Peyer's patch (tissue), 4 donors: ENCODE data around the gene OR2AT4. TPM values are rescaled to one million over a fixed set of nuclear protein-coding genes. Genes with fewer than 3 reads are reported as not detected.

Experiments used
- DNase-seq, 3 donors: peaks; one replicate each; pipeline ENCODE4 v3.0.0-alpha.2; 2017 to 2019
- H3K27ac ChIP-seq, 4 donors: fragments of 200-600 bp; sonication (generic); one replicate each; pipeline ENCODE4 v1.5.1; 2016 to 2019
- H3K27me3 ChIP-seq, 2 donors: fragments of 200-600 bp; sonication (generic); one replicate each; pipeline ENCODE4 v1.5.1; 2019
- H3K36me3 ChIP-seq, 3 donors: fragments of 200-600 bp; sonication (generic); one replicate each; pipeline ENCODE4 v1.5.1; 2016 to 2019
- H3K4me1 ChIP-seq, 4 donors: fragments of 200-600 bp; sonication (generic); one replicate each; pipeline ENCODE4 v1.5.1; 2016 to 2019
- H3K4me3 ChIP-seq, 4 donors: fragments of 200-600 bp; sonication (generic); 1 replicate in 3 of 4; 2 replicates in 1 of 4; pipeline ENCODE4 v1.5.1; 2016 to 2019; ENCODE audit warnings: mild to moderate bottlenecking in 1 of 4
- H3K9me3 ChIP-seq, 4 donors: fragments of 200-600 bp; sonication (generic); one replicate each; pipeline ENCODE4 v1.5.1; 2016 to 2019; ENCODE audit warnings: mild to moderate bottlenecking in 1 of 4
- POLR2A ChIP-seq, 2 donors: fragments of 450-650 bp; IDR thresholded peaks; one replicate each; pipeline ENCODE4 v1.5.1; 2017; ENCODE audit warnings: antibody characterized with exemption in 2 of 2, mild to moderate bottlenecking in 2 of 2, moderate library complexity in 2 of 2
- total RNA-seq, 4 donors: library from RNA; depleted of rRNA; stranded (reverse); fragments of >200 nt; gene quantifications; one replicate each; pipeline ENCODE4 v1.1.0, GENCODE V29; 2016
- TF ChIP-seq, protein P1 (sequence below), 6 experiments: fragments of 450-650 bp in 4 of 6; fragments of 200-600 bp in 2 of 6; sonication (generic) in 1 of 6; IDR thresholded peaks; one replicate each; pipeline ENCODE4 v1.5.1; 2017 to 2019; ENCODE audit warnings: antibody characterized with exemption in 6 of 6, mild to moderate bottlenecking in 3 of 6, moderate library complexity in 1 of 6

Gene OR2AT4
- total RNA-seq, 4 donors from 2014 or later = not detected

GRCh38 chr11:75068993-75069392 is 27.7 kb downstream of the OR2AT4 start:
- Histone ChIP-seq H3K4me1 (no peaks in the 10 kb centered on the region), H3K36me3 (no peaks in the 10 kb centered on the region), H3K27ac (no peak overlapping the region), H3K27me3 (no peaks in the 10 kb centered on the region), H3K9me3 (no peaks in the 10 kb centered on the region), H3K4me3 (no peak overlapping the region)
- DNase-seq = no peak
- TF ChIP-seq POLR2A (IDR thresholded peaks at IDR 0.05) = no peak
- TF ChIP-seq, protein P1, sequence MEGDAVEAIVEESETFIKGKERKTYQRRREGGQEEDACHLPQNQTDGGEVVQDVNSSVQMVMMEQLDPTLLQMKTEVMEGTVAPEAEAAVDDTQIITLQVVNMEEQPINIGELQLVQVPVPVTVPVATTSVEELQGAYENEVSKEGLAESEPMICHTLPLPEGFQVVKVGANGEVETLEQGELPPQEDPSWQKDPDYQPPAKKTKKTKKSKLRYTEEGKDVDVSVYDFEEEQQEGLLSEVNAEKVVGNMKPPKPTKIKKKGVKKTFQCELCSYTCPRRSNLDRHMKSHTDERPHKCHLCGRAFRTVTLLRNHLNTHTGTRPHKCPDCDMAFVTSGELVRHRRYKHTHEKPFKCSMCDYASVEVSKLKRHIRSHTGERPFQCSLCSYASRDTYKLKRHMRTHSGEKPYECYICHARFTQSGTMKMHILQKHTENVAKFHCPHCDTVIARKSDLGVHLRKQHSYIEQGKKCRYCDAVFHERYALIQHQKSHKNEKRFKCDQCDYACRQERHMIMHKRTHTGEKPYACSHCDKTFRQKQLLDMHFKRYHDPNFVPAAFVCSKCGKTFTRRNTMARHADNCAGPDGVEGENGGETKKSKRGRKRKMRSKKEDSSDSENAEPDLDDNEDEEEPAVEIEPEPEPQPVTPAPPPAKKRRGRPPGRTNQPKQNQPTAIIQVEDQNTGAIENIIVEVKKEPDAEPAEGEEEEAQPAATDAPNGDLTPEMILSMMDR (IDR thresholded peaks at IDR 0.05) = no peak

DNA sequence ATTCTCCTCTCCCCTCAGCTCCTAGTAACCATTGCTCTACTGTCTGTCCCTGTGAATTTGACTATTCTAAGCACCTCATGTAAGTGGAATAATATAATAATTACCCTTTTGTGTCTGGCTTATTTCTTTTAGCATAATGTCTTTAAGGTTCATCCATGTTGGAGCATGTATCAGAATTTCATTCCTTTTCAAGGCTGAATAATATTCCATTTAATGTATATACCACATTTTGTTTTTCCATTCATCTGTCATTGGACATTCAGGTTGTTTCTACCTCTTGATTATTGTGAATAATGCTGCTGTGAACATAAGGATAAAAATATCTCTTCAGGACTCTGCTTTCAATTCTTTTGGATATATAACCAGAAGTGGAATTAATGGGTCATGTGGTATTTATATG is 28.1 kb downstream of the OR2AT4 start:
- TF ChIP-seq, protein P1 (IDR thresholded peaks at IDR 0.05) = no peak
- no peak for TF ChIP-seq POLR2A (IDR thresholded peaks at IDR 0.05)
- no peak overlapping the region for H3K27ac ChIP-seq
- no peak overlapping the region for H3K4me3 ChIP-seq
- H3K4me1 ChIP-seq = no peaks in the 10 kb centered on the region
- no peaks in the 10 kb centered on the region for H3K27me3 ChIP-seq
- no peak for DNase-seq
- H3K36me3 ChIP-seq = no peaks in the 10 kb centered on the region
- no peaks in the 10 kb centered on the region for H3K9me3 ChIP-seq

GRCh38 chr11:75066061-75066460 is 30.6 kb downstream of the OR2AT4 start:
- no peaks in the 10 kb centered on the region for H3K36me3 ChIP-seq
- no peaks in the 10 kb centered on the region for H3K27me3 ChIP-seq
- no peak for TF ChIP-seq POLR2A (IDR thresholded peaks at IDR 0.05)
- TF ChIP-seq, protein P1 (IDR thresholded peaks at IDR 0.05) = no peak
- no peak for DNase-seq
- H3K27ac ChIP-seq = no peak overlapping the region
- H3K9me3 ChIP-seq = no peaks in the 10 kb centered on the region
- H3K4me1 ChIP-seq = no peaks in the 10 kb centered on the region
- no peak overlapping the region for H3K4me3 ChIP-seq

DNA sequence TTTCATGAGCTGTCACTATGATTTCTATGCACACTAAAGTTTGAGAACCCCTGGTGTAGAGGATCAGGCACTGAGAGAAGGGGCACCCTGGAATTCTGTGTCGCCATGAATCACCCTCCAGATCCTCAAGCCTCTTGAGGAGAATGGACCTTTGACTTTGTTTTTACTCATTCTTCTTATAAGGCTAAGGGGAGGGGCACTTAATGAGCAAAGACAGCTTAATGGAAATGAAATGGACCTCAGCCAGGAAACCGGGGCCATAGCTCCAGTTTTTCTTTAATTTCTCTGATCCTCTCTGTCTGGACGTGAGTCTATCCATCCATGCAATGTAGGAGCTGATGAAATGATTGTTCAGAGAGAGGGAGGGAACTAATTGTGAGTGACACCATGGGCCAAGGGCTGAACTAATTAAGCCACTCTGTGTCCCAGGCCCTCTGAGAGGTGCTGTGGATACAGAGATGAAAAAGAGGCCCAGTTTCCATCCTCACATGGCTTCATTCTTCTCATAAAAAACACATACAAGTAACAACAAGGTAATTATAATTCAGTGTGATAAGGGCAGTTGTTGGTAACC is 32.8 kb downstream of the OR2AT4 start:
- Histone ChIP-seq H3K9me3 (no peaks in the 10 kb centered on the region), H3K27me3 (no peaks in the 10 kb centered on the region), H3K36me3 (no peaks in the 10 kb centered on the region), H3K4me3 (no peak overlapping the region), H3K27ac (no peak overlapping the region), H3K4me1 (no peaks in the 10 kb centered on the region)
- no peak for DNase-seq
- TF ChIP-seq, protein P1 (IDR thresholded peaks at IDR 0.05) = no peak
- TF ChIP-seq POLR2A (IDR thresholded peaks at IDR 0.05) = no peak

DNA sequence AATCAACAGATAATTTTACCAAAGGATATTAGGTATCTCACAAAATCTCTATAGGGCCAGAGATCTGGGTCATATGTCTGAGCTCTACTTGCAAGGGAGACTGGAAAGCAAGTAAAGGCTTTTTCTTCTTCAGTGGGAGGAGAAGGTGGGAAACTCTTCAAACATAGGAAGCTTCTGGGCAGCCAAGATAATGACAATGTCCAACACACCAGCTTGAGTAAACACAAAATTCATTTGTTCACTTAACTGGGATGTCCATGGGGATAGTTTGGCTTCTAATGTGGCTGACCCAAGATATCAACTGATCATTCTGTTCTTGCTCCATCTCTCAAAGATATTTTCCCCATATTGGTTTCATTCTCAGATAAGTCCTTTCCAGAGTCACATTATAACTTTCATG is 37.4 kb downstream of the OR2AT4 start:
- H3K4me3 ChIP-seq = no peak overlapping the region
- no peaks in the 10 kb centered on the region for H3K4me1 ChIP-seq
- TF ChIP-seq, protein P1 (IDR thresholded peaks at IDR 0.05) = no peak
- TF ChIP-seq POLR2A (IDR thresholded peaks at IDR 0.05) = no peak
- H3K9me3 ChIP-seq = no peaks in the 10 kb centered on the region
- H3K27ac ChIP-seq = no peak overlapping the region
- DNase-seq = no peak
- no peaks in the 10 kb centered on the region for H3K27me3 ChIP-seq
- H3K36me3 ChIP-seq = no peaks in the 10 kb centered on the region

- H3K4me3 ChIP-seq = no peak overlapping the region
- DNase-seq = no peak
- no peak overlapping the region for H3K27ac ChIP-seq
- H3K27me3 ChIP-seq = no peaks in the 10 kb centered on the region
- H3K9me3 ChIP-seq = peaks cover 0 to 3% (median 0%) of the 10 kb centered on the region in 4 donors
- no peaks in the 10 kb centered on the region for H3K4me1 ChIP-seq
- no peaks in the 10 kb centered on the region for H3K36me3 ChIP-seq
- TF ChIP-seq POLR2A (IDR thresholded peaks at IDR 0.05) = no peak
- TF ChIP-seq, protein P1 (IDR thresholded peaks at IDR 0.05) = no peak
These were observed 39.9 kb downstream of the OR2AT4 start for GRCh38 chr11:75056814-75057213.
